NB4 (cell line): ENCODE data around the gene COPS7A.
"Not testable (repeated sequence)": the region's sequence is repeated elsewhere in the genome, so short reads cannot be mapped to it uniquely, and the experiment has no call there.

Experiments used
- POLR2A ChIP-seq: IDR thresholded peaks from 2 replicates; pipeline ENCODE4 v1.6.1; 2011; ENCODE audit warnings: mild to moderate bottlenecking; ENCODE audit not compliant: insufficient read length; ENCODE audit errors: extremely low read depth
- TF ChIP-seq, protein P1 (sequence below): IDR thresholded peaks from one replicate; pipeline ENCODE4 v1.5.1; 2012; ENCODE audit warnings: low read depth, low read length
- TF ChIP-seq, protein P2 (sequence below): IDR thresholded peaks from 2 replicates; pipeline ENCODE4 v1.6.1; 2011; ENCODE audit warnings: low read depth, low read length

DNA sequence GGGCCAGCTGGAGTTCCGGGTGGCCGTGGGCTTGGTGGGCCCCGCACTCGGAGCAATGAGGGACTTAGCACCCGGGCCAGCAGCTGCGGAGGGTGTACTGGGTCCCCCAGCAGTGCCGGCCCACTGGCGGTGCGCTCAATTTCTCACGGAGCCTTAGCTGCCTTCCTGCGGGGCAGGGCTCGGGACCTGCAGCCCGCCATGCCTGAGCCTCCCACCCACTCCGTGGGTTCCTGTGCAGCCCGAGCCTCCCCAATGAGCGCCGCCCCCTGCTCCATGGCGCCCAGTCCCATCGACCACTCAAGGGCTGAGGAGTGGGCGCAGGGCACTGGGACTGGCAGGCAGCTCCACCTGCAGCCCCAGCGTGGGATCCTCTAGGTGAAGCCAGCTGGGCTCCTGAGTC is 15.5 kb upstream of the COPS7A start:
- TF ChIP-seq, protein P1, sequence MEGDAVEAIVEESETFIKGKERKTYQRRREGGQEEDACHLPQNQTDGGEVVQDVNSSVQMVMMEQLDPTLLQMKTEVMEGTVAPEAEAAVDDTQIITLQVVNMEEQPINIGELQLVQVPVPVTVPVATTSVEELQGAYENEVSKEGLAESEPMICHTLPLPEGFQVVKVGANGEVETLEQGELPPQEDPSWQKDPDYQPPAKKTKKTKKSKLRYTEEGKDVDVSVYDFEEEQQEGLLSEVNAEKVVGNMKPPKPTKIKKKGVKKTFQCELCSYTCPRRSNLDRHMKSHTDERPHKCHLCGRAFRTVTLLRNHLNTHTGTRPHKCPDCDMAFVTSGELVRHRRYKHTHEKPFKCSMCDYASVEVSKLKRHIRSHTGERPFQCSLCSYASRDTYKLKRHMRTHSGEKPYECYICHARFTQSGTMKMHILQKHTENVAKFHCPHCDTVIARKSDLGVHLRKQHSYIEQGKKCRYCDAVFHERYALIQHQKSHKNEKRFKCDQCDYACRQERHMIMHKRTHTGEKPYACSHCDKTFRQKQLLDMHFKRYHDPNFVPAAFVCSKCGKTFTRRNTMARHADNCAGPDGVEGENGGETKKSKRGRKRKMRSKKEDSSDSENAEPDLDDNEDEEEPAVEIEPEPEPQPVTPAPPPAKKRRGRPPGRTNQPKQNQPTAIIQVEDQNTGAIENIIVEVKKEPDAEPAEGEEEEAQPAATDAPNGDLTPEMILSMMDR: not testable (repeated sequence)
- TF ChIP-seq, protein P2, sequence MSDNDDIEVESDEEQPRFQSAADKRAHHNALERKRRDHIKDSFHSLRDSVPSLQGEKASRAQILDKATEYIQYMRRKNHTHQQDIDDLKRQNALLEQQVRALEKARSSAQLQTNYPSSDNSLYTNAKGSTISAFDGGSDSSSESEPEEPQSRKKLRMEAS: not testable (repeated sequence)
- TF ChIP-seq POLR2A: not testable (repeated sequence)
